Endothelial cell of umbilical vein (primary cell): ENCODE measurements around the gene LATS2. TPM values are rescaled to one million over a fixed set of nuclear protein-coding genes. Genes with fewer than 3 reads are reported as not detected.

ENCODE experiments used
- BruUV-seq: library from RNA; stranded (reverse); fragments of 400-500 nt; replicated peaks from 2 replicates; lab custom pipeline; 2021; lab: Mats Ljungman, UMichigan
- CTCF ChIA-PET: fragments of 300-600, 350-600 bp; sonication (Branson Sonifier 250); formaldehyde crosslinking; loops from one replicate; lab custom pipeline; 2021; ENCODE audit warnings: antibody characterized with exemption, inconsistent platforms; lab: Charles Lee
- POLR2A ChIA-PET: fragments of 300-600, 350-600 bp; sonication (Branson Sonifier 250); formaldehyde crosslinking; loops from one replicate; lab custom pipeline; 2021; ENCODE audit warnings: antibody characterized with exemption, inconsistent platforms; lab: Charles Lee
- DNase-seq: peaks from one replicate; pipeline ENCODE4 v3.0.0-alpha.2; 2011; ENCODE audit warnings: low read depth, low spot score
- FAIRE-seq: peaks from 2 replicates; lab custom pipeline; 2011; peaks lifted over from hg19 to GRCh38; lab: Jason Lieb, UNC
- H2AFZ ChIP-seq: 2 replicates; pipeline ENCODE4 v1.6.0; 2012; ENCODE audit warnings: low read depth, low read length, control low read depth, inconsistent platforms
- H3K27ac ChIP-seq: 2 replicates; pipeline ENCODE4 v1.5.1; 2011; ENCODE audit warnings: low read depth, mild to moderate bottlenecking, control low read depth, low read length, moderate library complexity; ENCODE audit not compliant: insufficient read depth
- H3K27me3 ChIP-seq, 2 experiments: 2 replicates each; pipeline versions ENCODE4 v1.6.0 to v1.6.1; 2011; ENCODE audit warnings: low read length in 2 of 2, mixed read lengths in 1 of 2; ENCODE audit not compliant: control insufficient read depth in 2 of 2, insufficient read depth in 2 of 2
- H3K36me3 ChIP-seq, 2 experiments: 2 replicates in 1 of 2; 3 replicates in 1 of 2; pipeline ENCODE4 v1.5.1; 2011; ENCODE audit warnings: low read length in 2 of 2, mild to moderate bottlenecking in 1 of 2, moderate library complexity in 1 of 2; ENCODE audit not compliant: control insufficient read depth in 2 of 2, insufficient read depth in 2 of 2; ENCODE audit errors: extremely low read depth in 1 of 2
- H3K4me1 ChIP-seq: 3 replicates; pipeline ENCODE4 v1.5.1; 2011; ENCODE audit warnings: mild to moderate bottlenecking, low read length; ENCODE audit not compliant: control insufficient read depth, insufficient read depth; ENCODE audit errors: extremely low read depth
- H3K4me2 ChIP-seq: 2 replicates; pipeline ENCODE4 v1.6.1; 2011; ENCODE audit warnings: low read length, control low read depth, mixed read lengths; ENCODE audit not compliant: insufficient read depth
- H3K4me3 ChIP-seq, 3 experiments: fragments of 200-600 bp in 1 of 3; sonication (generic), shearing (Covaris generic) in 1 of 3; replicated peaks in 1 of 3; 2 replicates each; pipeline ENCODE4 v1.5.1; 2011 to 2016; ENCODE audit warnings: control low read depth in 3 of 3, low read length in 3 of 3, mild to moderate bottlenecking in 2 of 3, inconsistent platforms in 1 of 3, low read depth in 1 of 3, moderate library complexity in 1 of 3; ENCODE audit not compliant: insufficient read depth in 1 of 3
- H3K79me2 ChIP-seq: 2 replicates; pipeline ENCODE4 v1.6.0; 2012; ENCODE audit warnings: low read length, inconsistent platforms; ENCODE audit not compliant: control insufficient read depth, insufficient read depth
- H3K9ac ChIP-seq: replicated peaks from 2 replicates; pipeline ENCODE3; 2011; ENCODE audit warnings: low read length, control low read depth; ENCODE audit not compliant: insufficient read depth; ENCODE audit errors: extremely low read depth
- H3K9me1 ChIP-seq: replicated peaks from 3 replicates; pipeline ENCODE4 v1.6.0; 2011; ENCODE audit warnings: mild to moderate bottlenecking, low read length; ENCODE audit not compliant: control insufficient read depth, insufficient read depth; ENCODE audit errors: extremely low read depth
- H3K9me3 ChIP-seq: replicated peaks from 2 replicates; pipeline ENCODE4 v1.5.1; 2012; ENCODE audit warnings: low read length, inconsistent platforms; ENCODE audit not compliant: control insufficient read depth, insufficient read depth
- H4K20me1 ChIP-seq: replicated peaks from 2 replicates; pipeline ENCODE3; 2011; ENCODE audit warnings: mild to moderate bottlenecking, low read length; ENCODE audit not compliant: control insufficient read depth, insufficient read depth; ENCODE audit errors: extremely low read depth
- EZH2 ChIP-seq: IDR thresholded peaks from 2 replicates; pipeline ENCODE4 v1.6.1; 2012; ENCODE audit warnings: borderline replicate concordance, low read depth, mild to moderate bottlenecking, moderate library complexity, low read length, inconsistent platforms; ENCODE audit not compliant: severe bottlenecking
- FOS ChIP-seq: IDR thresholded peaks from 2 replicates; pipeline ENCODE4 v1.6.1; 2011; ENCODE audit warnings: mild to moderate bottlenecking, low read length, moderate library complexity, borderline replicate concordance; ENCODE audit not compliant: insufficient read depth
- GATA2 ChIP-seq: IDR thresholded peaks from 2 replicates; pipeline ENCODE4 v1.7.0; 2011; ENCODE audit warnings: low read depth, mild to moderate bottlenecking, moderate library complexity, mixed read lengths, low read length; ENCODE audit not compliant: insufficient read length, insufficient read depth
- JUN ChIP-seq: IDR thresholded peaks from 2 replicates; pipeline ENCODE4 v1.6.1; 2011; ENCODE audit warnings: borderline replicate concordance, low read depth; ENCODE audit not compliant: insufficient read length, insufficient read depth
- MYC ChIP-seq: IDR thresholded peaks from one replicate; pipeline ENCODE4 v1.6.1; 2011; ENCODE audit warnings: mild to moderate bottlenecking, low read depth, low read length
- POLR2A ChIP-seq: IDR thresholded peaks from 2 replicates; pipeline ENCODE4 v1.6.1; 2012; ENCODE audit warnings: low read depth, mild to moderate bottlenecking, control low read depth, low read length
- POLR2AphosphoS5 ChIP-seq: IDR thresholded peaks from 2 replicates; pipeline ENCODE4 v1.6.1; 2012; ENCODE audit warnings: low read depth, mild to moderate bottlenecking, control low read depth, low read length, moderate library complexity; ENCODE audit not compliant: insufficient read depth
- dilution Hi-C: fragments of 300-500 bp; cut with MboI; formaldehyde crosslinking; loops from one replicate; pipeline ENCODE4 v1.15.0; 2019; ENCODE audit warnings: low sequenced_read_pairs; ENCODE audit not compliant: extremely low pct_ligation_motif_present
- intact Hi-C: fragments of 100-400 bp; cut with micrococcal nuclease; formaldehyde crosslinking; loops from one replicate; pipeline ENCODE4 v1.10.0; 2022
- polyA plus RNA-seq, 4 experiments: library from polyadenylated mRNA; depleted of rRNA in 3 of 4; stranded (reverse) in 3 of 4; unstranded in 1 of 4; fragments of >200 nt; gene quantifications; 2 replicates each; pipeline versions ENCODE4 v1.2.1 to v1.2.3, GENCODE V29; 2011 to 2012; ENCODE audit warnings: missing spikeins in 1 of 4
- total RNA-seq: library from RNA; stranded (reverse); gene quantifications from 2 replicates; pipeline ENCODE4 v1.2.3, GENCODE V29; 2021
- TF ChIP-seq, protein P1 (sequence below): IDR thresholded peaks from 2 replicates; pipeline ENCODE4 v1.6.1; 2011; ENCODE audit not compliant: insufficient read depth, insufficient read length
- TF ChIP-seq, protein P2 (sequence below), 2 donors: IDR thresholded peaks; 1 replicate in 1 of 2; 2 replicates in 1 of 2; pipeline ENCODE4 v1.5.1; 2011; ENCODE audit warnings: low read length in 2 of 2, mild to moderate bottlenecking in 2 of 2, moderate library complexity in 2 of 2, control low read depth in 1 of 2, inconsistent platforms in 1 of 2, low read depth in 1 of 2; ENCODE audit not compliant: insufficient read depth in 1 of 2; ENCODE audit errors: extremely low read depth in 1 of 2

LATS2 gene
- total and polyA plus RNA-seq, 2 donors (not counting 3 experiments of a cell fraction or from before 2014, with no cell fraction given), result 33.5 to 67.6 TPM

DNA sequence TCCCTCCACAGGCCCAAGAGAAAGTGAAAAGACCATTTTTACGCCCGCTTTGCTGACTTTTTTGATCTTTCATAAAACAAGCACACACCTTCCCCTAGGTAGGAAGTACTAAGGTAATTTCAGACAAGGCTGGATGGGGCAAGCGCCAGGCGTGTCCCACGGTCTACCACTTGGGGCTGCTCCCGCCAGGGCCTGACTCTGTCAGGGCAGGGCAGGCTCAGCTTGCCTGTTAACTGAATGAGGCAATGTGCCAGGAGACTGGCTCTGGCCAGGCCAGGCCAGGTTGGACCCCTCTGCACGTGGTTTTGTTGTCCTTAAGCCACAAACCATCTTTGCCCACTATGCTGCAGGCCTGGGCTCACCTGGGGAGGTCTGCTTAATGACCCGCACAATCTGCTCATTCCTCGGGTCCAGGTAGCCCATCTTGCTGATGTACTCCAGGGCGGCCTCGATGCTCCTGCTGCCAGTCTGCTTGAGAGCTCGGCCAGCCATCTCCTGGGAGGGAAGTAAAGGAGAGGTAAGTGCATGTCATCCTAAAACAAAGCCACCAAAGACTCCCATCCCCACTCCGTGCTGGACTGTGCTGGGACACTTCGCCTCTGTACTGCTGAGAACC, 70.4 kb downstream of the LATS2 start:
- no peak overlapping the region for H2AFZ ChIP-seq
- ChIA-PET POLR2A (no interaction called here), CTCF (no interaction called here)
- FAIRE-seq, result no peak
- DNase-seq, result no peak
- no peak overlapping the region for H3K9ac ChIP-seq
- TF ChIP-seq MYC (no peak), GATA2 (no peak), JUN (no peak), POLR2A (no peak), FOS (no peak), EZH2 (no peak), POLR2AphosphoS5 (no peak)
- TF ChIP-seq, protein P1, sequence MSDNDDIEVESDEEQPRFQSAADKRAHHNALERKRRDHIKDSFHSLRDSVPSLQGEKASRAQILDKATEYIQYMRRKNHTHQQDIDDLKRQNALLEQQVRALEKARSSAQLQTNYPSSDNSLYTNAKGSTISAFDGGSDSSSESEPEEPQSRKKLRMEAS, result no peak
- TF ChIP-seq, protein P2, sequence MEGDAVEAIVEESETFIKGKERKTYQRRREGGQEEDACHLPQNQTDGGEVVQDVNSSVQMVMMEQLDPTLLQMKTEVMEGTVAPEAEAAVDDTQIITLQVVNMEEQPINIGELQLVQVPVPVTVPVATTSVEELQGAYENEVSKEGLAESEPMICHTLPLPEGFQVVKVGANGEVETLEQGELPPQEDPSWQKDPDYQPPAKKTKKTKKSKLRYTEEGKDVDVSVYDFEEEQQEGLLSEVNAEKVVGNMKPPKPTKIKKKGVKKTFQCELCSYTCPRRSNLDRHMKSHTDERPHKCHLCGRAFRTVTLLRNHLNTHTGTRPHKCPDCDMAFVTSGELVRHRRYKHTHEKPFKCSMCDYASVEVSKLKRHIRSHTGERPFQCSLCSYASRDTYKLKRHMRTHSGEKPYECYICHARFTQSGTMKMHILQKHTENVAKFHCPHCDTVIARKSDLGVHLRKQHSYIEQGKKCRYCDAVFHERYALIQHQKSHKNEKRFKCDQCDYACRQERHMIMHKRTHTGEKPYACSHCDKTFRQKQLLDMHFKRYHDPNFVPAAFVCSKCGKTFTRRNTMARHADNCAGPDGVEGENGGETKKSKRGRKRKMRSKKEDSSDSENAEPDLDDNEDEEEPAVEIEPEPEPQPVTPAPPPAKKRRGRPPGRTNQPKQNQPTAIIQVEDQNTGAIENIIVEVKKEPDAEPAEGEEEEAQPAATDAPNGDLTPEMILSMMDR (IDR thresholded peaks at IDR 0.05; ENCODE audit: extremely low read depth in 1 of 2, insufficient read depth in 1 of 2, low read depth in 1 of 2, low read length in 2 of 2), result no peak
- no peak overlapping the region for H3K4me3 ChIP-seq
- H3K4me1 ChIP-seq, result no peaks in the 10 kb centered on the region
- no peaks in the 10 kb centered on the region for H3K27me3 ChIP-seq
- H3K27ac ChIP-seq, result no peak overlapping the region
- no TSS peak for BruUV-seq
- dilution Hi-C loops (no loop called here), intact Hi-C loops (no loop called here)
- no peak overlapping the region for H3K4me2 ChIP-seq
- peaks cover 91% of the 10 kb centered on the region for H3K79me2 ChIP-seq
- H3K9me3 ChIP-seq, result no peaks in the 10 kb centered on the region
- H4K20me1 ChIP-seq, result peaks cover 4% of the 10 kb centered on the region
- H3K36me3 ChIP-seq, result peaks cover 24 to 45% of the 10 kb centered on the region in 2 experiments
- no peaks in the 10 kb centered on the region for H3K9me1 ChIP-seq
